WI38 (cell line): ENCODE data around the gene SARDH.

Experiments
- H3K4me3 ChIP-seq: 2 replicates; pipeline ENCODE4 v1.5.1; 2011; ENCODE audit warnings: low read depth, mild to moderate bottlenecking, control low read depth, low read length
- TF ChIP-seq, protein P1 (sequence below): IDR thresholded peaks from 2 replicates; pipeline ENCODE4 v1.5.1; 2012; ENCODE audit warnings: low read depth, mild to moderate bottlenecking, control low read depth, low read length

Gene SARDH

GRCh38 chr9:133669182-133669801 is 68.9 kb downstream of the SARDH start:
- H3K4me3 ChIP-seq, result no peak overlapping the region
- TF ChIP-seq, protein P1, sequence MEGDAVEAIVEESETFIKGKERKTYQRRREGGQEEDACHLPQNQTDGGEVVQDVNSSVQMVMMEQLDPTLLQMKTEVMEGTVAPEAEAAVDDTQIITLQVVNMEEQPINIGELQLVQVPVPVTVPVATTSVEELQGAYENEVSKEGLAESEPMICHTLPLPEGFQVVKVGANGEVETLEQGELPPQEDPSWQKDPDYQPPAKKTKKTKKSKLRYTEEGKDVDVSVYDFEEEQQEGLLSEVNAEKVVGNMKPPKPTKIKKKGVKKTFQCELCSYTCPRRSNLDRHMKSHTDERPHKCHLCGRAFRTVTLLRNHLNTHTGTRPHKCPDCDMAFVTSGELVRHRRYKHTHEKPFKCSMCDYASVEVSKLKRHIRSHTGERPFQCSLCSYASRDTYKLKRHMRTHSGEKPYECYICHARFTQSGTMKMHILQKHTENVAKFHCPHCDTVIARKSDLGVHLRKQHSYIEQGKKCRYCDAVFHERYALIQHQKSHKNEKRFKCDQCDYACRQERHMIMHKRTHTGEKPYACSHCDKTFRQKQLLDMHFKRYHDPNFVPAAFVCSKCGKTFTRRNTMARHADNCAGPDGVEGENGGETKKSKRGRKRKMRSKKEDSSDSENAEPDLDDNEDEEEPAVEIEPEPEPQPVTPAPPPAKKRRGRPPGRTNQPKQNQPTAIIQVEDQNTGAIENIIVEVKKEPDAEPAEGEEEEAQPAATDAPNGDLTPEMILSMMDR, result no peak

DNA sequence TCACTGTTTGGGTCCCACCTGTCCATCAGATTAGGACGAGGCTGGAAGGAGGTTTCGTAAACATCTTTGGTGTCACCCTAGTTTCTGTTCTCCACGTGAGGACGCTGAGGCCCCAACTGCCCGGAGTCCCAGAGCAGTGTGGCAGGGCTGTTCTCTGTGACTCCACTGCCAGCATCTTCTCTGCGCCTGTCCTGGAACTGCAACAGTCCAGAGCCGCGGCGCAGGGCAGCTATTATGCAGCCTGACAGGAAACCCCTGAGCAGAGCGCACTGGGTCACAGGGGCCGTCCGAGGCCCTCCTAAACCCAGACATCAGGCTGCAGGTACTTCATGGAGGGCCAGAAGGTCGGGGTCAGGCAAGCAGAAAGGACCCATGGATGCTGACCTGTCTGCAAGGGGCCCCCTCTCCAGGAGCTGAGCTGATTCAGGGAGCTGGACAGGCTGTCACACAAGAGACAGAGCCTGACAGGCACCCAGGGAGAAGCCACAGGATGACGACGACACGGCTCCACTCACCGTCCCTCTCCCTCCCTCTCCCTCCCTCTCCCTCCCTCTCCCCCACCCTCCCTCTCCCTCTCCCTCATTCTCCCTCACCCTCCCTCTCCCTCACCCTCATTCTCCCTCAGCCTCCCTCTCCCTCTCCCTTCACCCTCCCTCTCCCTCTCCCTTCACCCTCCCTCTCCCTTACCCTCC is 70.2 kb downstream of the SARDH start:
- TF ChIP-seq, protein P1, result no peak
- no peak overlapping the region for H3K4me3 ChIP-seq

- no peak overlapping the region for H3K4me3 ChIP-seq
- TF ChIP-seq, protein P1, result no peak
These were observed 71.3 kb downstream of the SARDH start for GRCh38 chr9:133666845-133667244.

GRCh38 chr9:133666387-133666786 is 71.8 kb downstream of the SARDH start:
- TF ChIP-seq, protein P1, result no peak
- no peak overlapping the region for H3K4me3 ChIP-seq

- TF ChIP-seq, protein P1, result no peak
- no peak overlapping the region for H3K4me3 ChIP-seq
These were observed 72.6 kb downstream of the SARDH start for GRCh38 chr9:133665535-133665934.

GRCh38 chr9:133665096-133665495 is 73.1 kb downstream of the SARDH start:
- H3K4me3 ChIP-seq, result no peak overlapping the region
- TF ChIP-seq, protein P1, result no peak
